Brain pericyte (primary cell): ENCODE data around the gene ALDH3B2.
"Not testable (repeated sequence)": the region's sequence is repeated elsewhere in the genome, so short reads cannot be mapped to it uniquely, and the experiment has no call there.

Experiments used
- DNase-seq: peaks from one replicate; pipeline ENCODE4 v3.0.0-alpha.2; 2012; ENCODE audit warnings: low read depth, low spot score

Gene ALDH3B2

GRCh38 chr11:67685641-67686332 lies 11.4 kb upstream of the ALDH3B2 start:
- DNase-seq, result not testable (repeated sequence)

GRCh38 chr11:67682126-67683034 lies 8.0 kb upstream of the ALDH3B2 start:
- not testable (repeated sequence) for DNase-seq

GRCh38 chr11:67680696-67681470 lies 6.5 kb upstream of the ALDH3B2 start:
- no peak for DNase-seq

- no peak for DNase-seq
Measured at GRCh38 chr11:67675058-67675747, 780 bp upstream of the ALDH3B2 start.

- DNase-seq, result no peak
Measured at GRCh38 chr11:67673902-67674301, 521 bp downstream of the ALDH3B2 start.

GRCh38 chr11:67673358-67673757 lies 1.1 kb downstream of the ALDH3B2 start:
- DNase-seq, result no peak

GRCh38 chr11:67671211-67671520 lies 3.3 kb downstream of the ALDH3B2 start:
- no peak for DNase-seq

GRCh38 chr11:67670316-67671210 lies 3.9 kb downstream of the ALDH3B2 start:
- DNase-seq, result no peak

- no peak for DNase-seq
Measured at GRCh38 chr11:67668192-67668551, 6.3 kb downstream of the ALDH3B2 start.

GRCh38 chr11:67667490-67668191 lies 6.8 kb downstream of the ALDH3B2 start:
- no peak for DNase-seq

- DNase-seq, result no peak
Measured at GRCh38 chr11:67666676-67667489, 7.5 kb downstream of the ALDH3B2 start.

GRCh38 chr11:67666303-67666645 lies 8.1 kb downstream of the ALDH3B2 start:
- no peak for DNase-seq

GRCh38 chr11:67665541-67666302 lies 8.7 kb downstream of the ALDH3B2 start:
- no peak for DNase-seq

GRCh38 chr11:67664696-67665540 lies 9.5 kb downstream of the ALDH3B2 start:
- DNase-seq, result no peak

GRCh38 chr11:67664213-67664585 lies 10.2 kb downstream of the ALDH3B2 start:
- DNase-seq, result no peak

- DNase-seq, result no peak
Measured at GRCh38 chr11:67663532-67664212, 10.8 kb downstream of the ALDH3B2 start.
